SK-N-SH treated with all-trans-retinoic acid at 6 μM for 48 hours (cell line): ENCODE data around the gene FGF14.

Experiments used
- ATAC-seq: fragments of 200-7000 bp; cut with Tn5 transposase; 3 replicates; pipeline ENCODE4 v1.9.1; 2020; ENCODE audit warnings: mild to moderate bottlenecking, moderate library complexity
- ARNTL ChIP-seq: fragments of 450-650 bp; formaldehyde crosslinking; IDR thresholded peaks from 2 replicates; pipeline ENCODE4 v1.5.0; 2020; ENCODE audit warnings: low read depth, mild to moderate bottlenecking, moderate library complexity, borderline replicate concordance
- BACH2 ChIP-seq: fragments of 250-450 bp; sonication (Bioruptor Pico); IDR thresholded peaks from 2 replicates; pipeline ENCODE4 v1.9.0; 2021; ENCODE audit warnings: mild to moderate bottlenecking, borderline replicate concordance
- CREB5 ChIP-seq: fragments of 250-450 bp; sonication (Bioruptor Pico); IDR thresholded peaks from 2 replicates; pipeline ENCODE4 v1.5.1; 2020; ENCODE audit warnings: low read depth, mild to moderate bottlenecking, moderate library complexity
- CSRNP3 ChIP-seq: fragments of 250-450 bp; sonication (Bioruptor Pico); IDR thresholded peaks from 2 replicates; pipeline ENCODE4 v1.5.1; 2021; ENCODE audit warnings: mild to moderate bottlenecking, moderate library complexity
- ESRRG ChIP-seq: fragments of 250-450 bp; sonication (Bioruptor Pico); IDR thresholded peaks from 2 replicates; pipeline ENCODE4 v1.6.1; 2021; ENCODE audit warnings: mild to moderate bottlenecking
- ISL1 ChIP-seq: fragments of 250-450 bp; sonication (Bioruptor Pico); IDR thresholded peaks from 2 replicates; pipeline ENCODE4 v2.1.2; 2022; ENCODE audit warnings: mild to moderate bottlenecking, moderate library complexity
- OSR1 ChIP-seq: fragments of 250-450 bp; sonication (Bioruptor Pico); IDR thresholded peaks from 2 replicates; pipeline ENCODE4 v1.8.0; 2022; ENCODE audit warnings: moderate library complexity, mild to moderate bottlenecking, inconsistent platforms
- PATZ1 ChIP-seq: fragments of 250-450 bp; sonication (Bioruptor Pico); IDR thresholded peaks from 2 replicates; pipeline ENCODE4 v1.8.0; 2020; ENCODE audit warnings: mild to moderate bottlenecking, moderate library complexity, borderline replicate concordance
- POU6F1 ChIP-seq: fragments of 250-450 bp; sonication (Bioruptor Pico); IDR thresholded peaks from 2 replicates; pipeline ENCODE4 v1.8.0; 2021; ENCODE audit warnings: low read depth, mild to moderate bottlenecking, moderate library complexity, borderline replicate concordance
- SNAI2 ChIP-seq: fragments of 250-450 bp; sonication (Bioruptor Pico); IDR thresholded peaks from 2 replicates; pipeline ENCODE4 v1.5.0; 2020; ENCODE audit warnings: mild to moderate bottlenecking, moderate library complexity
- TCF4 ChIP-seq: fragments of 250-450 bp; sonication (Bioruptor Pico); IDR thresholded peaks from 2 replicates; pipeline ENCODE4 v1.8.0; 2021; ENCODE audit warnings: mild to moderate bottlenecking, moderate library complexity, borderline replicate concordance
- TSHZ2 ChIP-seq: fragments of 250-450 bp; sonication (Bioruptor Pico); IDR thresholded peaks from 2 replicates; pipeline ENCODE4 v1.5.0; 2020; ENCODE audit warnings: mild to moderate bottlenecking, moderate library complexity
- ZFP3 ChIP-seq: fragments of 250-450 bp; sonication (Bioruptor Pico); IDR thresholded peaks from 2 replicates; pipeline ENCODE4 v1.5.0; 2020; ENCODE audit warnings: mild to moderate bottlenecking, moderate library complexity
- ZNF565 ChIP-seq: fragments of 450-650 bp; formaldehyde crosslinking; conservative IDR thresholded peaks from 2 replicates; pipeline ENCODE4 v1.5.0; 2020; ENCODE audit warnings: low read depth, mild to moderate bottlenecking, moderate library complexity
- ZNF70 ChIP-seq: fragments of 450-650 bp; formaldehyde crosslinking; IDR thresholded peaks from 2 replicates; pipeline ENCODE4 v1.5.0; 2020; ENCODE audit warnings: mild to moderate bottlenecking, moderate library complexity

Gene FGF14

GRCh38 chr13:101673360-101674105 is 728.3 kb downstream of the FGF14 start:
- TF ChIP-seq TCF4 (CRISPR knock-in tag), result no peak
- TF ChIP-seq ESRRG (CRISPR knock-in tag), result no peak
- no peak for TF ChIP-seq CREB5 (CRISPR knock-in tag)
- TF ChIP-seq ARNTL, result no peak
- TF ChIP-seq BACH2 (CRISPR knock-in tag), result no peak
- TF ChIP-seq PATZ1, result no peak
- TF ChIP-seq ZNF70 (CRISPR knock-in tag), result no peak
- TF ChIP-seq SNAI2 (CRISPR knock-in tag), result no peak
- TF ChIP-seq ISL1 (CRISPR knock-in tag), result no peak
- no peak for TF ChIP-seq OSR1 (CRISPR knock-in tag)
- no peak for TF ChIP-seq ZNF565 (CRISPR knock-in tag)
- TF ChIP-seq TSHZ2 (CRISPR knock-in tag), result no peak
- TF ChIP-seq ZFP3 (CRISPR knock-in tag), result no peak
- no peak for TF ChIP-seq CSRNP3 (CRISPR knock-in tag)
- no peak for TF ChIP-seq POU6F1
- no peak for ATAC-seq

- TF ChIP-seq POU6F1 (no peak), ISL1 (CRISPR knock-in tag) (peak; percentile 60; the same call in 1 of the 2 replicates)
- ATAC-seq, result peak; percentile 50; the same call in 2 of the 3 replicates
Observed at GRCh38 chr13:101661839-101662238, 740.0 kb downstream of the FGF14 start.
